H9 (cell line): ENCODE results near the gene ZNF407. TPM values are rescaled to one million over a fixed set of nuclear protein-coding genes. Genes with fewer than 3 reads are reported as not detected.

Experiments used
- DNase-seq: peaks from one replicate; pipeline ENCODE4 v3.0.0-alpha.2; 2017
- H2AFZ ChIP-seq: one replicate; pipeline ENCODE4 v1.6.1; 2013; ENCODE audit warnings: mild to moderate bottlenecking, low read length, control low read depth, moderate library complexity
- H2AK5ac ChIP-seq: 2 replicates; pipeline ENCODE4 v1.6.1; 2013; ENCODE audit warnings: low read length, control low read depth, mixed read lengths; ENCODE audit not compliant: insufficient read length
- H2BK120ac ChIP-seq: one replicate; pipeline ENCODE4 v1.6.1; 2013; ENCODE audit warnings: low read depth, mild to moderate bottlenecking, low read length, control low read depth, inconsistent platforms; ENCODE audit not compliant: poor library complexity, severe bottlenecking
- H2BK12ac ChIP-seq: 2 replicates; pipeline ENCODE4 v1.6.1; 2013; ENCODE audit warnings: low read length, control low read depth, mixed read lengths, low read depth; ENCODE audit not compliant: insufficient read length
- H2BK15ac ChIP-seq: 2 replicates; pipeline ENCODE4 v1.6.1; 2013; ENCODE audit warnings: low read depth, low read length, control low read depth
- H2BK20ac ChIP-seq: one replicate; pipeline ENCODE4 v1.6.1; 2013; ENCODE audit warnings: low read depth, mild to moderate bottlenecking, low read length, control low read depth, inconsistent platforms; ENCODE audit not compliant: poor library complexity, severe bottlenecking
- H2BK5ac ChIP-seq: 2 replicates; pipeline ENCODE4 v1.6.1; 2013; ENCODE audit warnings: low read length, control low read depth, mixed read lengths; ENCODE audit not compliant: insufficient read length
- H3K14ac ChIP-seq: 2 replicates; pipeline ENCODE4 v1.6.1; 2013; ENCODE audit warnings: low read length, control low read depth; ENCODE audit not compliant: insufficient read depth
- H3K18ac ChIP-seq: 2 replicates; pipeline ENCODE4 v1.6.1; 2013; ENCODE audit warnings: low read depth, mild to moderate bottlenecking, mixed read lengths, low read length, control low read depth; ENCODE audit not compliant: insufficient read length
- H3K23ac ChIP-seq: 2 replicates; pipeline ENCODE4 v1.6.1; 2013; ENCODE audit warnings: low read length, control low read depth, mixed read lengths, low read depth; ENCODE audit not compliant: insufficient read length
- H3K23me2 ChIP-seq: 2 replicates; pipeline ENCODE4 v1.6.1; 2013; ENCODE audit warnings: low read depth, mild to moderate bottlenecking, mixed read lengths, low read length, control low read depth; ENCODE audit not compliant: insufficient read length, poor library complexity, severe bottlenecking
- H3K27ac ChIP-seq: 2 replicates; pipeline ENCODE4 v1.5.1; 2013; ENCODE audit warnings: low read length, control low read depth, mixed read lengths, low read depth; ENCODE audit not compliant: insufficient read length
- H3K27me3 ChIP-seq: 2 replicates; pipeline ENCODE4 v1.6.1; 2013; ENCODE audit warnings: low read length, control low read depth, inconsistent platforms; ENCODE audit not compliant: insufficient read depth
- H3K4ac ChIP-seq: 2 replicates; pipeline ENCODE4 v1.6.1; 2013; ENCODE audit warnings: low read depth, mild to moderate bottlenecking, control low read depth, inconsistent platforms, low read length, moderate library complexity
- H3K4me1 ChIP-seq: 2 replicates; pipeline ENCODE4 v1.6.1; 2013; ENCODE audit warnings: low read length, control low read depth, inconsistent platforms; ENCODE audit not compliant: insufficient read depth
- H3K4me2 ChIP-seq: 2 replicates; pipeline ENCODE4 v1.6.1; 2013; ENCODE audit warnings: low read length, control low read depth, mixed read lengths; ENCODE audit not compliant: insufficient read length, insufficient read depth
- H3K56ac ChIP-seq: 2 replicates; pipeline ENCODE4 v1.6.1; 2013; ENCODE audit warnings: low read depth, mild to moderate bottlenecking, mixed read lengths, low read length, control low read depth; ENCODE audit not compliant: insufficient read length
- H3K79me1 ChIP-seq: 2 replicates; pipeline ENCODE4 v1.6.1; 2013; ENCODE audit warnings: low read depth, mild to moderate bottlenecking, moderate library complexity, low read length, control low read depth, inconsistent platforms; ENCODE audit not compliant: insufficient read depth, poor library complexity, severe bottlenecking
- H3K79me2 ChIP-seq: 2 replicates; pipeline ENCODE4 v1.6.1; 2013; ENCODE audit warnings: low read length, control low read depth, inconsistent platforms; ENCODE audit not compliant: insufficient read depth
- H3K9ac ChIP-seq: 2 replicates; pipeline ENCODE4 v1.6.1; 2013; ENCODE audit warnings: low read length, control low read depth, mixed read lengths; ENCODE audit not compliant: insufficient read length; ENCODE audit errors: extremely low read depth
- H3K9me3 ChIP-seq: one replicate; pipeline ENCODE4 v1.6.1; 2013; ENCODE audit warnings: low read depth, low read length, inconsistent platforms; ENCODE audit not compliant: control insufficient read depth
- H3T11ph ChIP-seq: one replicate; pipeline ENCODE4 v1.6.1; 2013; ENCODE audit warnings: mild to moderate bottlenecking, low read length, control low read depth, inconsistent platforms
- H4K20me1 ChIP-seq: one replicate; pipeline ENCODE4 v1.6.1; 2013; ENCODE audit not compliant: control insufficient read depth, insufficient read length, insufficient read depth
- H4K5ac ChIP-seq: 2 replicates; pipeline ENCODE4 v1.6.1; 2013; ENCODE audit warnings: low read depth, mild to moderate bottlenecking, mixed read lengths, low read length, control low read depth; ENCODE audit not compliant: insufficient read length
- H4K8ac ChIP-seq: replicated peaks from 2 replicates; pipeline ENCODE4 v1.6.1; 2013; ENCODE audit warnings: low read length, control low read depth, mixed read lengths, low read depth; ENCODE audit not compliant: insufficient read length
- H4K91ac ChIP-seq: 2 replicates; pipeline ENCODE4 v1.6.1; 2013; ENCODE audit warnings: low read depth, mild to moderate bottlenecking, moderate library complexity, mixed read lengths, low read length, control low read depth; ENCODE audit not compliant: insufficient read length
- H3K27ac Mint-ChIP-seq, 3 experiments: 2 replicates in 2 of 3; 3 replicates in 1 of 3; pipeline ENCODE4 v1.8.0; 2020 to 2021; ENCODE audit warnings: mixed read lengths in 3 of 3, mild to moderate bottlenecking in 1 of 3, moderate library complexity in 1 of 3
- H3K27me3 Mint-ChIP-seq: 2 replicates; pipeline ENCODE4 v1.8.0; 2021; ENCODE audit warnings: low read depth, mild to moderate bottlenecking, moderate library complexity, mixed read lengths
- H3K36me3 Mint-ChIP-seq, 3 experiments: 2 replicates in 2 of 3; 3 replicates in 1 of 3; pipeline ENCODE4 v1.8.0; 2020 to 2021; ENCODE audit warnings: low read depth in 3 of 3, mixed read lengths in 3 of 3; ENCODE audit not compliant: insufficient read depth in 1 of 3
- H3K4me1 Mint-ChIP-seq, 2 experiments: 2 replicates each; pipeline ENCODE4 v1.8.0; 2020; ENCODE audit warnings: mixed read lengths in 2 of 2
- H3K4me3 Mint-ChIP-seq, 2 experiments: 2 replicates in 1 of 2; 3 replicates in 1 of 2; pipeline ENCODE4 v1.8.0; 2020 to 2021; ENCODE audit warnings: mild to moderate bottlenecking in 2 of 2, mixed read lengths in 2 of 2, moderate library complexity in 1 of 2
- H3K9me3 Mint-ChIP-seq, 2 experiments: 2 replicates in 1 of 2; 3 replicates in 1 of 2; pipeline ENCODE4 v1.8.0; 2020; ENCODE audit warnings: mild to moderate bottlenecking in 2 of 2, mixed read lengths in 2 of 2, moderate library complexity in 1 of 2
- WGBS: extraction: QIAGEN DNeasy Blood & Tissue Kit; methylation state at CpG from one replicate; pipeline ENCODE4 v1.1.7; 2013; ENCODE audit warnings: missing lambda C conversion rate, low lambda C conversion rate, mixed read lengths; ENCODE audit not compliant: insufficient read length; ENCODE audit errors: extremely low coverage; 5-methylcytosine and 5-hydroxymethylcytosine counted together
- total RNA-seq: library from RNA; stranded (reverse); gene quantifications from 2 replicates; pipeline ENCODE4 v1.2.1, GENCODE V29; 2021
- TF ChIP-seq, protein P1 (sequence below): fragments of 200-600 bp; sonication (generic); conservative IDR thresholded peaks from 3 replicates; pipeline ENCODE4 v1.8.0; 2021; ENCODE audit warnings: antibody characterized with exemption, mild to moderate bottlenecking

ZNF407 gene
- total RNA-seq, 1 experiment from 2014 or later: 8.7 TPM

DNA sequence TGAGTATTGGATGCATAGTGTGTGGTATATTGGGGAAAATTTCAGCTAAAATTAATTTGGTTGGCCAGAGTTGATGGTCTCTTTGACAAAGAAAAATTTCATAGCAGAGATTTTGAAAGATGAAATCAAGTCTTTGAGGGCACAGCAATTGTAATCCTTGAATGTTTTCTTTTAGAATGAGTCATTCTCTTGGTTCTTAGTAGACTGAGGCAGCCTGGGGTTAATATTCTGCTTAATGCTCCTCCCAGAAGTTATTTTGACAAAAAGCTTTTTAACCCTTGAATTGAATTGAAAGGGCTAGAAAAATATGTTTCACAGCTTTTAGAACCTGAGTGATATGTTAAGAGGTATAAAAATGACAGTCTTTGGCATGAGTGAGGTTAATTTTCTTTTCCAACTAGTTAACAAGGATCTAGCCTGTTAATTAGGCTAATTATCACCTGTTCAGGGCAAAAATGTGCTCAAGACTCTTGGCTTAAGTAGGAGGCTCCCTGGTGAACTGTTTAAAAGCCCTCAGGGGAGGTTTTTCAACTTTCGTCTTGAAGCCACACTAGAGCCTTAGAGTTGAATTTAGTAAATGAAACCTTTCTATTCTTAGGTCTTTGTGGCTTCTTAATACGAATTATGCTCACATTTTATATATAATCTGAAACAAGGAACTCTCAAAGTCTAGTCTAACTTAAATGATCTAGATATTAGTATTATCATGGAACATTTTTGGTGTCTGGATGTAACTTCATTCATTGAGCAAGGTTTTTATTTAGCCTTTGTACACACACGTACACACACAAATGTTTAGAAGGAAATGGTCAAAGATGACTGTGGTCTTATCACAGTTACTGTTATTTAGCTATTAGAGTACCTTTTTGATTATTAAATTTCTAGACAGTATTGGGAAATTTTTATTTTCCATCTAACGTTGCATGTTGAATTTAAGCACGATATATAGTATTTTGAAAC is 272.5 kb downstream of the ZNF407 start:
- Histone ChIP-seq H3K9ac (no peak overlapping the region), H3K4me2 (no peak overlapping the region), H4K5ac (no peak overlapping the region), H2AK5ac (no peak overlapping the region), H3K79me2 (no peaks in the 10 kb centered on the region), H3K9me3 (no peaks in the 10 kb centered on the region), H4K8ac (no peak overlapping the region), H2BK20ac (no peak overlapping the region), H3K23ac (no peak overlapping the region), H2BK12ac (no peak overlapping the region), H2BK15ac (no peak overlapping the region), H3K79me1 (no peaks in the 10 kb centered on the region), H2AFZ (no peak overlapping the region), H3K18ac (no peak overlapping the region), H3T11ph (no peak overlapping the region), H3K23me2 (no peaks in the 10 kb centered on the region), H4K20me1 (no peaks in the 10 kb centered on the region), H3K4ac (no peak overlapping the region), H4K91ac (no peak overlapping the region), H2BK120ac (no peak overlapping the region), H3K27me3 (no peaks in the 10 kb centered on the region), H3K4me1 (no peaks in the 10 kb centered on the region; the same call in 1 of the 2 replicates), H3K27ac (no peak overlapping the region), H3K14ac (no peak overlapping the region), H2BK5ac (no peak overlapping the region), H3K56ac (no peak overlapping the region)
- no peak overlapping the region for H3K4me3 Mint-ChIP-seq
- WGBS: no CpG with 5 or more reads among the region's 5 CpGs
- peak overlapping the region in 1 of 3 experiments; percentile 76; a peak in 1 of 7 replicates for H3K27ac Mint-ChIP-seq
- peaks cover 37 to 42% of the 10 kb centered on the region in 2 experiments for H3K4me1 Mint-ChIP-seq
- no peaks in the 10 kb centered on the region for H3K36me3 Mint-ChIP-seq
- no peak for DNase-seq
- H3K9me3 Mint-ChIP-seq: no peaks in the 10 kb centered on the region
- H3K27me3 Mint-ChIP-seq: no peaks in the 10 kb centered on the region
- TF ChIP-seq, protein P1, sequence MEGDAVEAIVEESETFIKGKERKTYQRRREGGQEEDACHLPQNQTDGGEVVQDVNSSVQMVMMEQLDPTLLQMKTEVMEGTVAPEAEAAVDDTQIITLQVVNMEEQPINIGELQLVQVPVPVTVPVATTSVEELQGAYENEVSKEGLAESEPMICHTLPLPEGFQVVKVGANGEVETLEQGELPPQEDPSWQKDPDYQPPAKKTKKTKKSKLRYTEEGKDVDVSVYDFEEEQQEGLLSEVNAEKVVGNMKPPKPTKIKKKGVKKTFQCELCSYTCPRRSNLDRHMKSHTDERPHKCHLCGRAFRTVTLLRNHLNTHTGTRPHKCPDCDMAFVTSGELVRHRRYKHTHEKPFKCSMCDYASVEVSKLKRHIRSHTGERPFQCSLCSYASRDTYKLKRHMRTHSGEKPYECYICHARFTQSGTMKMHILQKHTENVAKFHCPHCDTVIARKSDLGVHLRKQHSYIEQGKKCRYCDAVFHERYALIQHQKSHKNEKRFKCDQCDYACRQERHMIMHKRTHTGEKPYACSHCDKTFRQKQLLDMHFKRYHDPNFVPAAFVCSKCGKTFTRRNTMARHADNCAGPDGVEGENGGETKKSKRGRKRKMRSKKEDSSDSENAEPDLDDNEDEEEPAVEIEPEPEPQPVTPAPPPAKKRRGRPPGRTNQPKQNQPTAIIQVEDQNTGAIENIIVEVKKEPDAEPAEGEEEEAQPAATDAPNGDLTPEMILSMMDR: no peak
